IPS-NIHi7 (cell line): ENCODE data around the gene MS4A6A.
"Not testable (repeated sequence)": the region's sequence is repeated elsewhere in the genome, so short reads cannot be mapped to it uniquely, and the experiment has no call there.

Source experiments
- DNase-seq: peaks from one replicate; pipeline ENCODE4 v3.0.0; 2012; ENCODE audit warnings: mixed read lengths; ENCODE audit errors: extremely low spot score

Gene MS4A6A

DNA sequence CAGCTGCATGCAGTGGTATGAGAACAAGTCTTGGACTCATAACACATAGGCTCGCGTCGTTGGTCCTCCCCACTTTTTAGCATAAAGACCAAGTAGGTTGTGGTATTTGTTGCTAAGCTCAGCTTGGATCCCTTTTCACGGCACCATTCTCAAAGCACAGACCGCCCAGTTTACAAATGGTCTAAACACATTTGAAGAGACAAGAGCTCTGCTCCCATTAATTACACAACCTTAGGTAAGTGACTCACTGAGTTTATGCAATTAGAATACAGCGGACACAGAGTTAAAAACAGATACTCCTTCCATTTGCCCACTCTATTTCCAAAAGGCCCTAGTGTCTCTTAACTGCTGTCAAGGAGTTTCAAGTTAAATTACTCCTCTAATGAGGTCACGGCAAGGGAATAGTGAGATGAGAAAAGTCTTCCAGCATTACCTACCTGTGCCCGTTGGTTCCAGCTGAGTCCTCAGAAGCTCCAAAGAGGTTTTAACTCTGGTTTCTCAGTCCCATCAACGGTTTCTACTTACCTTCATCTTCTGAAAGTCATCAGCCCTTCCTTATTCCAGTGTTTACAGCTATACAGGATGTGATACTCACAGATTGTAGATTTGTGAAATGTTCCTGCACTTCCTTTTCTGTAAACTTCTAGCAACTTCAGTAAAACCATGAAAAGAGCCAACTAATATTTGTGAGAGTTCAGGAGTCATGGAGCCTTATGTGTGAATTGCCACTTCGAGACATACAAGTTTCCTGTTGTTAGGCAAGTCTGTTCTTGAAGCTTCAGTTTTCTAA is at the start of gene MS4A6A:
Gene MS4A6A (minus strand): TSS at position 543 of the 790 bp plus-strand sequence. CDS start 1,356 bp downstream, outside the sequence.
- DNase-seq = no peak

DNA sequence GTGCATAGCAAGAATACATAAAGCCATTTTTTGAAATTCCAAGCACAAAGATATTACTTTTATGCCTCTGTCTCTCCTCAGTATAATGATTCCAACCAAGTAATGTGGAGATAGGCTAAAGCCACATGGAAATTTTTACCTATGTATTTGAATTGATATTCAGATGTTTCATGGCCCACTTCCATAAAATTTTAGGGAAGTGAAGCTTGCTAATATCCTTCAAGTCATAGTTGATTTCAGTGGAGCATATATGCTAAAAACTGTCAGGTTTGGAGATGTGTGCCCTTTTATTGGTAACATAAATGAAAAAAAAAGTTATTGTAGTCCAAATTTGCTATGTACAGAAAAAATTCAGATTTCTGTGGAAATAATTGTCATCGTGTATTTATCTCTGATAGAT is 47.8 kb upstream of the MS4A6A start:
- DNase-seq = no peak

DNA sequence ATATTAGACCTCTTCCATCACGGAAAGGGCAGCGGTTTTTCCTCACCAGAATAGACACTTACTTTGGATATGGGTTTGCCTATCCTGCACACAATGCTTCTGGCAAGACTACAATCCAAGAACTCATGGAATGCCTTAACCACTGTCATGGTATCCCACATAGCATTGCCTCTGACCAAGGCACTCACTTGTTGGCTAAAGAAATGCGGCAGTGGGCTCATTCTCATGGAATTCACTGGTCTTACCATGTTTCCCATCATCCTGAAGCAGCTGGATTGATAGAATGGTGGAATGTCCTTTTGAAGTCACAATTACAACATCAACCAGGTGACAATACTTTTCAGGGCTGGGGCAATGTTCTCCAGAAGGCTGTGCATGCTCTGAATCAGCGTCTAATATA is 39.3 kb upstream of the MS4A6A start:
- no peak for DNase-seq

DNA sequence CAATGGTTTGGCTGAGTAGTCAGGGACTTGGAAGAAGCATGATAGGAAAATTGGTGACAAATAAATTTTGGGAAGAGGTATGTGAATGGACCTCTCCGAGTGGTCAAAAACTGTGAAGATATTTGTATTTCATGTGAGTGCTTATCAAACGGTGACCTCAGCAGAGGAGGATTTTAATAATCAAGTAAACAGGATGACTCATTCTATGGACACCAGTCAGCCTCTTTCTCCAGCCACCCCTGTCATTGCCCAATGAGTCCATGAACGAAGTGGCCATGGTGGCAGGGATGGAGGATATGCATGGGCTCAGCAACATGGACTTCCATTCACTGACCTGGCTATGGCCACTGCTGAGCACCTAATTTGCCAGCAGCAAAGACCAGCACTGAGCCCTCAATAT is 38.8 kb upstream of the MS4A6A start:
- no peak for DNase-seq

DNA sequence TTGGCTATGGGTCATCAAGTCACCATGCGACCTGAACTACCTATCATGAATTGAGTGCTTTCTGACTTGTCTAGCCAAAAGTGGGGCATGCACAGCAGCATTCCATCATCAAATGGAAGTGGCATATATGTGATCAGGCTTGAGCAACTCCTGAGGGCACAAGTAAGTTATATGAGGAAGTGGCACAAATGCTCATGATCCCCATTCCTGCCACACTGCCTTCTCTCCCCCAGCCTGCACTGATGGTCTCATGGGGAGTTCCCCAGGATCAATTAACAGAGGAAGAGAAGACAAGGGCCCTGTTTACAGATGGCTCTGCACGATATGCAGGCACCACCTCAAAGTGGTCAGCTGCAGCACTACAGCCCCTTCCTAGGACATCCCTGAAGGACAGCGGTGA is 38.3 kb upstream of the MS4A6A start:
- no peak for DNase-seq

- no peak for DNase-seq
Observed at GRCh38 chr11:60214386-60214785, 31.5 kb upstream of the MS4A6A start.

DNA sequence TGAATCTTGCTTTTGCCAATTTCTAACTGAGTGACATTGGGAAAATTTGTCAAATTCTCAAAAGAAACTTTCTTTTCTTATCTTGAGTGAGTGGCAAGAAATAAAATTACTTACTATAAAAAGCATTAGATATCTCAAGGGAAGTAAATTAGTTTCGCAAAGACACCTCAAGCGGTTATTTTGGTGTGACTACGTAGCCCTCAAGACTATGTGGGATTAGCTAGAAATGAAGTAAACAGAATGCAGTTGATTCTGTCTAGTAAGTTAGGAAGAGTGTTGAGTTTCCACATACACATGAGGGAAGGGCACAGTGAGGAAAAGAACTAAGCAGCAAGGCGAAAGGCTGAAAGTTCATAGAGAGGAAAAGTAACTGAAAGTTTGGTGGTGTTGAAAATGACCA is 28.3 kb upstream of the MS4A6A start:
- no peak for DNase-seq

DNA sequence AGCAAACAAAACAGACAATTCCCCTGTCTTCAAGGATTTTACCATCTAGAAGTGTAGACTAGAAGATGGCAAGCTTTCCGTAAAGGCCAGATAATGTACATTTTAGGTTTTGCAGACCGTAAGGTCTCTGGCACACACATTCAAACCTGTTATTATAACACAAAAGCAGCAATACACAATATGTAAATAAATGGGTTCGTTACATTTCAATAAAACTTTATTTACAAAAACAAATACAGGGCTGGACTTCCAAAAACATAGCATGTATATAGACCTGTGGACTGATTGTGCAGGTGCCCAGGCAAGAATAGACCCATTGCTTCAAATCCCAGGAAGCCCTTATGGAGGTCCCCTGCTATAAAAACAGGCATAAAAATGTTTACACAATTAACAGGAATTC is 27.1 kb upstream of the MS4A6A start:
- no peak for DNase-seq

GRCh38 chr11:60208951-60209350 is 26.1 kb upstream of the MS4A6A start:
- no peak for DNase-seq

DNA sequence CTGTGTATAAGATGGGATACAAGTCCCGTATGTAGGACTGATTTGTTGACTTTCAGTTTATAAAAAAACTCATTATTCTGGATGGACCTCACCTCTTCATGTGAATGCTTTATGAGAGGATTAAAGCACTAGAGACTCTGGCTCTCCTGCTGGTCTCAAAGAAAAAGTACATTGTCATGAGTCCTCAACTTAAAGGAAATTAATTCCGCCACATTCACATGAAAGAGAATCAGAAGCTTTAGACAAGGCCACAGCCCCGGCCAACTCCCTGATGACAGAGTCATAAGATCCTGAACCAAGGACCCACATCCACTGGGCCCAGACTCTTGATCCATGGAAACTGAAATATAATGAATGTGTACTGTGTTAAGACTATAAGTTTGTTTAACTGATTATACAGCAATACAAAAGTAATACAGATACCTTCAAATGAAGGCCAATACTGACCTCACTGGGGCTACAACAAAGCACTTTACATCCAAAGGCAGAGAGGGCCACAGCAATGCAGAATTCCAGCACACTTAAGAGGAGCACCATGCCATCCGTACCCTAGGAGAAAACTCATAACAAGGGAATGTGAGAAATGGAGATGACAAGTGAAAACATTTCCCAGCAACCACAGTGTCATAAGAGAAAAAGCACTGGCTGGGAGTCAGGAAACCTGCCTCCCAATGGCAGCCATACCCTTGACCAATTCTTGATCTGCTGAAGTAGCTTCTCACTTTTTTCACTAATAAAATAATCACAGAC is 25.4 kb upstream of the MS4A6A start:
- no peak for DNase-seq

- DNase-seq = no peak
Observed at GRCh38 chr11:60206616-60207015, 23.7 kb upstream of the MS4A6A start.

- no peak for DNase-seq
Observed at GRCh38 chr11:60204922-60205321, 22.0 kb upstream of the MS4A6A start.

GRCh38 chr11:60201334-60201733 is 18.5 kb upstream of the MS4A6A start:
- DNase-seq = not testable (repeated sequence)

DNA sequence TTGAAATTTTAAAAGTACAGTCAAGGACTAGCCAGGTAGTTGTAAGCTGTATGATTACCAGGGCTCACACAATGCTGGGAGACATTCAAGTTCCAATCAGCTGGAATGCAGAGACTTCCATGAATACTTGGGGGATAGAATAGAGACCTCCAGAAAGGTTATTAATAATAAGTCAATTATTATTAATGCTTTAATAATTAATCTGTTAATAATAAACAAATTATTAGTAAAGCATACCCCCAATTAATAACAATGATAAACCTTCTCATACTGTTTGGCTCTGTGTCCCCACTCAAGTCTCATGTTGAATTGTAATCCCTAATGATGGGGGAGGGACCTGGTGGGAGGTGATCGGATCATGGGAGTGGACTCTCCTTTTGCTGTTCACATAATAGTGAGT is 14.6 kb upstream of the MS4A6A start:
- no peak for DNase-seq

DNA sequence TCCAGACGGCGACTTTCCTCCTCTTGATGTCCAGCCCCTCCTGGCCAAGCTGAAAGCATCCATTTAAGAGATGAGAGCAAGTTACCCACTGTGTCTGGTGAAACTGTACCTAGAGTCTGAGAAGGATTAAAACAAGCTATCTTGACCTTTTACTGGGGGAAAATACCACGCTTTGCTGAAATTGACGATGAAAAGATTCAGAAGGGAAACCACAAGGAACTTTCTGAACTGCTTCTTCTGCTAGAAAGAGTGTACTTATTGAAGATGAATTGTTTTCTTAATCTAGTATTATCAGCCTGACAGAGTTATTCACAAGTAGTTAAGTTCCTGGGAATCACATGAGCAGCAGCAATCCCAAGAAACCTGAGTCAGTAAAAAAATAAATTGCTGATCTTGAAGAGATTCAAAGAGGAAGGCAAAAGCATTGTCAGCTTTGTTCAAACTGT is 13.1 kb upstream of the MS4A6A start:
- no peak for DNase-seq

GRCh38 chr11:60194511-60194910 is 11.6 kb upstream of the MS4A6A start:
- no peak for DNase-seq

GRCh38 chr11:60193687-60194433 is 11.0 kb upstream of the MS4A6A start:
- peak; percentile 63 for DNase-seq

GRCh38 chr11:60192564-60192963 is 9.7 kb upstream of the MS4A6A start:
- DNase-seq = not testable (repeated sequence)

DNA sequence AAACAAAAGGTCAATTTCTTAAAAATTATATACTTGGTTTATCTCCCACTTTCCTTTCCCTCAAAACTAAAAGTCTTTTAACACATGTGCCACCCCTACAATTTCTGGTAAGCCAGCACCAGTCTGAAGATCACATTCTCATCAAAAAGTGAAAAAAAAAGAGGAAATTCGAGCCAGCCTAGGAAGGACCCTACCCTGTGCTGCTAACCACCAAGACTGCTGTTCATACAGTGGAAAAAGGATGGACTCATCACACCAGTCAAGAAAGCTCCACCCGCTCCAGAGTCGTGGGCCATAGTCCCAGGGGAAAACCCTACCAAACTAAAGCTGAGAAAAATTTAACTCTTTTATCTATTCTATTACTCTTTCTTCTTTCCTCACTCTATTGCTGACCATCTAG is 5.6 kb upstream of the MS4A6A start:
- DNase-seq = not testable (repeated sequence)

DNA sequence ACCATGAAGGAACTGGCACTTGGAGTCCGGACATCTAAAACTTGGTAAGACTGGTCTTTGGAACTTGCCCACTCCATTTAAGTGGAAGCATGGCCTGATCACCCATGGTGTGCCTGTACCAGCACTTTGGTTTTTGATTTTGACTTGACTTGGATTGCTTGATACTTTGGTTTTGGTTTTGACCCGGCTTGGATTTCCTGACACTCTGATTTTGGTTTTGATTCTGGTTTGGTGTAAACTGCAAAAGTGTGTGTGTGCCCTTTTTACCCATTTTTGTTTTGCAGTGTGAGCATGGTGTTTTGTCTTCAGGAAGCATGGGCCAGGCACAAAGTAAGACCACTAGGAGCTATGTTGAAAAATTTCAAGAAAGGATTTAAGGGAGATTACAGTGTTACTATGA is 3.2 kb upstream of the MS4A6A start:
- not testable (repeated sequence) for DNase-seq

- DNase-seq = not testable (repeated sequence)
Observed at GRCh38 chr11:60185512-60185827, 2.6 kb upstream of the MS4A6A start.

DNA sequence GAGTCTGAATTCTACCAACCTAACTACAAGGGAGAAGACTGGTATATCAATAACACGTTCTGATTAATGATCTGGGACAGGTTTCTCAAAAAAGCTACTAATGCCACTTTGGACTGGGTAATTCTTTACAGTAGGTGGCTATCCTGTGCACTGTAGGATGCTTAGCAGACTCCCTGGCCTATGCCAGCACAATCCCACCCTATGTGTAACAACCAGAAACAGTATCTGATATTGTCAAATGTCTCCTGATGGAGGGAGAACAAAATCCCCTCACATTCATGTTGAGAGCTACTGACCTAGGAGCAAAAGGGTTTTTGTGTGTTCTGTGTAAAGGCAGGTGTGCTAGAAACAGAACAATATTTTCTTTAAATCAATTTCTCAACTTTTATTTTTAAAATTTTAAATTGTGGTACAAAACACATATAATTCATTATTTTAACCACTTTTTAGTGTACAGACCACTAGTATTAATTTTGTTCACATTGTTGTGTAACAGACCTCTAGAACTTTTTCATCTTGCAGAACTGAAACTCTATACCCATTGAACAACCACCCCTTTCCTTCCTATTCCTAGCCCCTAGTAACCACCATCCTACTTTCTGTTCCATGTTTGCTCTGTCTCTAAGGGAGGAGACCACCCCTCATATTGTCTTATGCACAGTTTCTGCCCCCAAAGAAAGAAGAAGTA is 2.1 kb upstream of the MS4A6A start:
- no peak for DNase-seq
